ENCODE measurements around the gene MSLN. TPM values are rescaled to one million over a fixed set of nuclear protein-coding genes. Genes with fewer than 3 reads are reported as not detected.
A peak's percentile ranks its signal among the peaks of the same experiment; 100 is the strongest.

MSLN gene
- total and polyA plus RNA-seq, 2 of the 8 experiments (the other 6 are each of a cell fraction or from before 2014, with no cell fraction given): 0.28 to 0.50 TPM

- Histone ChIP-seq H3K27me3 (replicated peaks in 1 of 4; ENCODE audit: control insufficient read depth in 3 of 4, extremely low read depth in 1 of 4, insufficient read depth in 3 of 4, low read length in 3 of 4) (peaks cover 1 to 45% (median 28%) of the 10 kb centered on the region in 4 experiments), H3K9ac (replicated peaks in 1 of 4; ENCODE audit: extremely low read depth in 1 of 4, low read depth in 3 of 4, low read length in 3 of 4) (no peak overlapping the region), H2BK20ac (ENCODE audit: low read length) (no peak overlapping the region), H2AFZ (ENCODE audit: low read length) (no peak overlapping the region), H2BK120ac (replicated peaks; ENCODE audit: low read depth, low read length) (no peak overlapping the region), H4K20me1 (replicated peaks in 1 of 2; ENCODE audit: control insufficient read depth in 1 of 2, insufficient read depth in 2 of 2, low read length in 2 of 2) (peaks cover 3 to 10% of the 10 kb centered on the region in 2 experiments), H4K91ac (replicated peaks; ENCODE audit: insufficient read length, low read length) (no peak overlapping the region), H2AK5ac (ENCODE audit: low read depth, low read length) (no peak overlapping the region), H3K4me2 (ENCODE audit: insufficient read depth in 1 of 2, low read depth in 2 of 2, low read length in 2 of 2) (no peak overlapping the region), H3K4ac (replicated peaks; ENCODE audit: insufficient read length, low read depth, low read length) (peak overlapping the region; percentile 53), H3K79me2 (ENCODE audit: control insufficient read depth in 1 of 2, insufficient read depth in 2 of 2, low read length in 2 of 2) (no peaks in the 10 kb centered on the region), H3K27ac (ENCODE audit: low read depth, low read length) (no peak overlapping the region), H3K56ac (replicated peaks; ENCODE audit: insufficient read length, low read depth, low read length) (no peak overlapping the region), H3K14ac (ENCODE audit: insufficient read length) (no peak overlapping the region), H3K23me2 (ENCODE audit: low read depth, low read length) (peaks cover 3% of the 10 kb centered on the region; the same call in 1 of the 2 replicates), H3K79me1 (ENCODE audit: low read depth, low read length) (no peaks in the 10 kb centered on the region), H3K4me1 (replicated peaks in 1 of 4; ENCODE audit: control insufficient read depth in 3 of 4, insufficient read depth in 4 of 4, low read length in 3 of 4) (peaks cover 0 to 17% (median 3%) of the 10 kb centered on the region in 4 experiments; a peak in 4 of 7 replicates), H2BK15ac (ENCODE audit: low read length) (no peak overlapping the region), H4K8ac (ENCODE audit: extremely low read depth, insufficient read depth, low read length) (peak overlapping the region; percentile 86; the same call in 1 of the 2 replicates), H3K23ac (ENCODE audit: insufficient read length) (no peak overlapping the region), H3K9me3 (ENCODE audit: insufficient read depth in 2 of 2, low read depth in 1 of 2, low read length in 1 of 2) (no peaks in the 10 kb centered on the region), H3K4me3 (ENCODE audit: extremely low read depth in 1 of 4, insufficient read depth in 2 of 4, low read depth in 3 of 4, low read length in 4 of 4) (no peak overlapping the region), H4K5ac (ENCODE audit: insufficient read length, low read depth, low read length) (no peak overlapping the region), H2BK12ac (ENCODE audit: low read depth, low read length) (no peak overlapping the region), H3K18ac (ENCODE audit: extremely low read depth, low read length) (no peak overlapping the region), H3K36me3 (ENCODE audit: control insufficient read depth in 2 of 4, insufficient read depth in 4 of 4, low read length in 3 of 4) (no peaks in the 10 kb centered on the region), H2BK5ac (ENCODE audit: low read depth, low read length) (no peak overlapping the region; the same call in 1 of the 2 replicates)
- POLR2A ChIA-PET (ENCODE audit: partially characterized antibody): interaction anchor here (0.7 to 5.6 kb wide), 16 partner anchors 8 to 406 kb away, joined by 3 to 55 read pairs (median 3); partner anchors contain the start of genes ANTKMT, CCDC78, CIAO3 and HAGHL
- DNase-seq (ENCODE audit: low read depth in 1 of 2, low spot score in 2 of 2) (no peak), FAIRE-seq (no peak)
- 92% methylated on average over 33 of the region's 33 CpGs; no CpG with 5 or more reads in 1 of the 2 experiments for WGBS, 2 experiments (ENCODE audit: extremely low coverage in 1 of 2, insufficient coverage in 1 of 2, insufficient read length in 1 of 2, insufficient replicate concordance in 2 of 2, low coverage in 1 of 2, low lambda C conversion rate in 2 of 2, missing lambda C conversion rate in 1 of 2)
- TF ChIP-seq JUND (IDR thresholded peaks at IDR 0.05; ENCODE audit: low read length): no peak
- TF ChIP-seq GABPA (IDR thresholded peaks at IDR 0.05; ENCODE audit: borderline replicate concordance, insufficient read depth, low read length): 0 out of 2 replicates have a peak, but pooled peaks have one; percentile 14
- TF ChIP-seq CHD2 (IDR thresholded peaks at IDR 0.05; ENCODE audit: low read length): no peak
- no peak for TF ChIP-seq KDM1A (IDR thresholded peaks at IDR 0.05; ENCODE audit: borderline replicate concordance, low read length)
- no peak for TF ChIP-seq CTCF (IDR thresholded peaks at IDR 0.05; ENCODE audit: control extremely low read depth in 1 of 3, insufficient read depth in 1 of 3, low read depth in 1 of 3, low read length in 3 of 3)
- CTCF ChIA-PET (ENCODE audit: partially characterized antibody): interaction anchor here (0.5 to 3.9 kb wide), 10 partner anchors 10 to 766 kb away, joined by 3 to 24 read pairs (median 4); no protein-coding TSS in a partner anchor
Measured at GRCh38 chr16:802914-803753, 42.6 kb downstream of the MSLN start.
